ENCODE data around the gene CRLF3.
"Not testable (repeated sequence)": the region's sequence is repeated elsewhere in the genome, so short reads cannot be mapped to it uniquely, and the experiment has no call there.

Gene CRLF3

GRCh38 chr17:30735206-30735605 lies 89.3 kb downstream of the CRLF3 start:
- not testable (repeated sequence) for DNase-seq

GRCh38 chr17:30734153-30734552 lies 90.3 kb downstream of the CRLF3 start:
- DNase-seq, result not testable (repeated sequence)
